Measurements from ENCODE around the gene MS4A18.
A peak's percentile ranks its signal among the peaks of the same experiment; 100 is the strongest.
"Not testable (repeated sequence)": the region's sequence is repeated elsewhere in the genome, so short reads cannot be mapped to it uniquely, and the experiment has no call there.

MS4A18 gene

GRCh38 chr11:60711276-60711675 lies 13.2 kb upstream of the MS4A18 start:
- H3K9me3 Mint-ChIP-seq, result no peaks in the 10 kb centered on the region
- no peaks in the 10 kb centered on the region for H3K4me1 Mint-ChIP-seq (ENCODE audit: low read depth in 2 of 2)
- H3K36me3 Mint-ChIP-seq (ENCODE audit: insufficient read depth), result no peaks in the 10 kb centered on the region
- ATAC-seq (replicated peaks) (no peak), DNase-seq (no peak)
- H3K27me3 Mint-ChIP-seq, result peaks cover 32 to 34% of the 10 kb centered on the region in 2 donors
- no peak overlapping the region for H3K27ac Mint-ChIP-seq
- no peak overlapping the region for H3K4me3 Mint-ChIP-seq

- not testable (repeated sequence) for H3K4me3 Mint-ChIP-seq; DNase-seq; H3K9me3 Mint-ChIP-seq; H3K36me3 Mint-ChIP-seq (ENCODE audit: insufficient read depth); ATAC-seq (replicated peaks); H3K27ac Mint-ChIP-seq; H3K4me1 Mint-ChIP-seq (ENCODE audit: low read depth in 2 of 2)
- peaks cover 25 to 46% of the 10 kb centered on the region in 2 donors for H3K27me3 Mint-ChIP-seq
Measured at GRCh38 chr11:60713423-60713822, 11.1 kb upstream of the MS4A18 start.

GRCh38 chr11:60717956-60718355 lies 6.6 kb upstream of the MS4A18 start:
- Mint-ChIP-seq H3K27me3 (peaks cover 27 to 62% of the 10 kb centered on the region in 2 donors), H3K9me3 (no peaks in the 10 kb centered on the region), H3K27ac (peak overlapping the region in 1 of 2 donors; percentile 60), H3K4me1 (ENCODE audit: low read depth in 2 of 2) (peaks cover 0 to 7% of the 10 kb centered on the region in 2 donors), H3K4me3 (no peak overlapping the region), H3K36me3 (ENCODE audit: insufficient read depth) (no peaks in the 10 kb centered on the region)
- ATAC-seq (replicated peaks) (peak; percentile 96), DNase-seq (peak; percentile 16 to 45 (median 21))

- ATAC-seq (replicated peaks), result no peak
- peaks cover 21 to 60% of the 10 kb centered on the region in 2 donors for H3K27me3 Mint-ChIP-seq
Measured at GRCh38 chr11:60718524-60719316, 5.8 kb upstream of the MS4A18 start.

GRCh38 chr11:60719391-60719790 lies 5.1 kb upstream of the MS4A18 start:
- H3K27ac Mint-ChIP-seq, result no peak overlapping the region
- H3K36me3 Mint-ChIP-seq (ENCODE audit: insufficient read depth), result no peaks in the 10 kb centered on the region
- H3K4me1 Mint-ChIP-seq (ENCODE audit: low read depth in 2 of 2), result peaks cover 0 to 7% of the 10 kb centered on the region in 2 donors
- ATAC-seq (replicated peaks), result no peak
- no peak for DNase-seq
- no peak overlapping the region for H3K4me3 Mint-ChIP-seq
- H3K27me3 Mint-ChIP-seq, result peaks cover 20 to 63% of the 10 kb centered on the region in 2 donors
- H3K9me3 Mint-ChIP-seq, result no peaks in the 10 kb centered on the region

More at GRCh38 chr11:60718524-60719316, 5.8 kb upstream of the MS4A18 start:
- Mint-ChIP-seq H3K9me3 (no peaks in the 10 kb centered on the region), H3K36me3 (ENCODE audit: insufficient read depth) (no peaks in the 10 kb centered on the region), H3K27ac (no peak overlapping the region), H3K4me1 (ENCODE audit: low read depth in 2 of 2) (peaks cover 0 to 7% of the 10 kb centered on the region in 2 donors), H3K4me3 (no peak overlapping the region)
- no peak for DNase-seq

GRCh38 chr11:60720460-60720859 lies 4.1 kb upstream of the MS4A18 start:
- no peaks in the 10 kb centered on the region for H3K9me3 Mint-ChIP-seq
- peaks cover 0 to 7% of the 10 kb centered on the region in 2 donors for H3K4me1 Mint-ChIP-seq (ENCODE audit: low read depth in 2 of 2)
- DNase-seq (no peak), ATAC-seq (replicated peaks) (no peak)
- peaks cover 15 to 53% of the 10 kb centered on the region in 2 donors for H3K27me3 Mint-ChIP-seq
- H3K27ac Mint-ChIP-seq, result no peak overlapping the region
- no peaks in the 10 kb centered on the region for H3K36me3 Mint-ChIP-seq (ENCODE audit: insufficient read depth)
- H3K4me3 Mint-ChIP-seq, result no peak overlapping the region

GRCh38 chr11:60725592-60725991 lies 1.1 kb downstream of the MS4A18 start:
- Mint-ChIP-seq H3K9me3 (no peaks in the 10 kb centered on the region), H3K4me3 (no peak overlapping the region), H3K4me1 (ENCODE audit: low read depth in 2 of 2) (no peaks in the 10 kb centered on the region), H3K36me3 (ENCODE audit: insufficient read depth) (no peaks in the 10 kb centered on the region), H3K27ac (no peak overlapping the region), H3K27me3 (peaks cover 32 to 46% of the 10 kb centered on the region in 2 donors)
- no peak for DNase-seq
- ATAC-seq (replicated peaks), result no peak

- ATAC-seq (replicated peaks) (no peak), DNase-seq (no peak)
- Mint-ChIP-seq H3K4me1 (ENCODE audit: low read depth in 2 of 2) (no peaks in the 10 kb centered on the region), H3K9me3 (no peaks in the 10 kb centered on the region), H3K4me3 (no peak overlapping the region), H3K27me3 (peaks cover 42 to 67% of the 10 kb centered on the region in 2 donors), H3K27ac (no peak overlapping the region), H3K36me3 (ENCODE audit: insufficient read depth) (no peaks in the 10 kb centered on the region)
Measured at GRCh38 chr11:60731586-60731985, 7.1 kb downstream of the MS4A18 start.

- H3K4me3 Mint-ChIP-seq, result no peak overlapping the region
- H3K27me3 Mint-ChIP-seq, result peaks cover 40 to 77% of the 10 kb centered on the region in 2 donors
- no peak overlapping the region for H3K27ac Mint-ChIP-seq
- DNase-seq, result no peak
- ATAC-seq (replicated peaks), result no peak
- H3K36me3 Mint-ChIP-seq (ENCODE audit: insufficient read depth), result no peaks in the 10 kb centered on the region
- no peaks in the 10 kb centered on the region for H3K9me3 Mint-ChIP-seq
- no peaks in the 10 kb centered on the region for H3K4me1 Mint-ChIP-seq (ENCODE audit: low read depth in 2 of 2)
Measured at GRCh38 chr11:60734279-60734678, 9.8 kb downstream of the MS4A18 start.

GRCh38 chr11:60739114-60739513 lies 14.6 kb downstream of the MS4A18 start:
- DNase-seq, result no peak
- H3K9me3 Mint-ChIP-seq, result no peaks in the 10 kb centered on the region
- no peak overlapping the region for H3K4me3 Mint-ChIP-seq
- H3K4me1 Mint-ChIP-seq (ENCODE audit: low read depth in 2 of 2), result no peaks in the 10 kb centered on the region
- H3K36me3 Mint-ChIP-seq (ENCODE audit: insufficient read depth), result no peaks in the 10 kb centered on the region
- H3K27ac Mint-ChIP-seq, result no peak overlapping the region
- ATAC-seq (replicated peaks), result no peak
- peaks cover 40 to 62% of the 10 kb centered on the region in 2 donors for H3K27me3 Mint-ChIP-seq

- H3K27ac Mint-ChIP-seq, result no peak overlapping the region
- H3K4me1 Mint-ChIP-seq (ENCODE audit: low read depth in 2 of 2), result no peaks in the 10 kb centered on the region
- H3K36me3 Mint-ChIP-seq (ENCODE audit: insufficient read depth), result no peaks in the 10 kb centered on the region
- H3K4me3 Mint-ChIP-seq, result no peak overlapping the region
- ATAC-seq (replicated peaks) (no peak), DNase-seq (no peak)
- peaks cover 45 to 66% of the 10 kb centered on the region in 2 donors for H3K27me3 Mint-ChIP-seq
- no peaks in the 10 kb centered on the region for H3K9me3 Mint-ChIP-seq
Measured at GRCh38 chr11:60740573-60740972, 16.1 kb downstream of the MS4A18 start.

- ATAC-seq (replicated peaks) (no peak), DNase-seq (no peak)
- H3K4me3 Mint-ChIP-seq, result no peak overlapping the region
- H3K27me3 Mint-ChIP-seq, result peaks cover 45 to 66% of the 10 kb centered on the region in 2 donors
- H3K4me1 Mint-ChIP-seq (ENCODE audit: low read depth in 2 of 2), result no peaks in the 10 kb centered on the region
- H3K9me3 Mint-ChIP-seq, result no peaks in the 10 kb centered on the region
- no peaks in the 10 kb centered on the region for H3K36me3 Mint-ChIP-seq (ENCODE audit: insufficient read depth)
- H3K27ac Mint-ChIP-seq, result no peak overlapping the region
Measured at GRCh38 chr11:60741421-60741820, 16.9 kb downstream of the MS4A18 start.

GRCh38 chr11:60743058-60743457 lies 18.5 kb downstream of the MS4A18 start:
- Mint-ChIP-seq H3K9me3 (no peaks in the 10 kb centered on the region), H3K4me3 (no peak overlapping the region), H3K27me3 (peaks cover 39 to 51% of the 10 kb centered on the region in 2 donors), H3K36me3 (ENCODE audit: insufficient read depth) (no peaks in the 10 kb centered on the region), H3K27ac (no peak overlapping the region), H3K4me1 (ENCODE audit: low read depth in 2 of 2) (no peaks in the 10 kb centered on the region)
- ATAC-seq (replicated peaks), result no peak
- DNase-seq, result no peak

- H3K36me3 Mint-ChIP-seq (ENCODE audit: insufficient read depth), result no peaks in the 10 kb centered on the region
- no peak overlapping the region for H3K27ac Mint-ChIP-seq
- peaks cover 28 to 46% of the 10 kb centered on the region in 2 donors for H3K27me3 Mint-ChIP-seq
- ATAC-seq (replicated peaks) (no peak), DNase-seq (no peak)
- H3K4me3 Mint-ChIP-seq, result no peak overlapping the region
- no peaks in the 10 kb centered on the region for H3K4me1 Mint-ChIP-seq (ENCODE audit: low read depth in 2 of 2)
- H3K9me3 Mint-ChIP-seq, result no peaks in the 10 kb centered on the region
Measured at GRCh38 chr11:60744114-60744513, 19.6 kb downstream of the MS4A18 start.

Data from effector memory CD8-positive, alpha-beta T cell (primary cell).